HepG2 (cell line): ENCODE data around the gene SPNS2. TPM values are rescaled to one million over a fixed set of nuclear protein-coding genes. Genes with fewer than 3 reads are reported as not detected.

Experiments
- CBX5 ChIP-seq: sonication (generic); formaldehyde crosslinking; IDR thresholded peaks from 2 replicates; pipeline ENCODE4 v1.4.0; 2020; ENCODE audit warnings: missing genetic modification reagents, borderline replicate concordance
- ESRRA ChIP-seq: sonication (generic); formaldehyde crosslinking; IDR thresholded peaks from 2 replicates; pipeline ENCODE4 v1.5.1; 2020; ENCODE audit warnings: mild to moderate bottlenecking, low read depth, missing genetic modification reagents
- FLYWCH1 ChIP-seq: sonication (generic); formaldehyde crosslinking; IDR thresholded peaks from 2 replicates; pipeline ENCODE4 v1.8.1; 2023; ENCODE audit warnings: mild to moderate bottlenecking, missing genetic modification reagents
- FOSL1 ChIP-seq: sonication (generic); formaldehyde crosslinking; IDR thresholded peaks from 2 replicates; pipeline ENCODE4 v1.9.0; 2021; ENCODE audit warnings: missing genetic modification reagents, borderline replicate concordance
- HOXA3 ChIP-seq: sonication (generic); formaldehyde crosslinking; IDR thresholded peaks from 2 replicates; pipeline ENCODE4 v1.5.0; 2020; ENCODE audit warnings: missing genetic modification reagents
- IRF1 ChIP-seq: sonication (generic); formaldehyde crosslinking; IDR thresholded peaks from 2 replicates; pipeline ENCODE4 v1.4.0; 2020; ENCODE audit warnings: low read depth, mild to moderate bottlenecking, missing genetic modification reagents
- KDM5A ChIP-seq: fragments of 200-600 bp; sonication (generic); IDR thresholded peaks from 2 replicates; pipeline ENCODE4 v1.7.0; 2018; ENCODE audit warnings: antibody characterized with exemption, mild to moderate bottlenecking, low read length, borderline replicate concordance
- NR2C2 ChIP-seq: sonication (generic); formaldehyde crosslinking; IDR thresholded peaks from 2 replicates; pipeline ENCODE4 v1.4.0; 2020; ENCODE audit warnings: missing genetic modification reagents, mild to moderate bottlenecking, moderate library complexity, borderline replicate concordance
- POLR2A ChIP-seq, 2 experiments: IDR thresholded peaks; 2 replicates each; pipeline ENCODE4 v1.6.1; 2011; ENCODE audit warnings: low read depth in 2 of 2, low read length in 2 of 2, mild to moderate bottlenecking in 1 of 2, moderate library complexity in 1 of 2; ENCODE audit not compliant: insufficient read depth in 1 of 2
- ZFP1 ChIP-seq: IDR thresholded peaks from 2 replicates; pipeline ENCODE4 v1.6.1; 2016
- ZFP90 ChIP-seq: sonication (generic); formaldehyde crosslinking; IDR thresholded peaks from 2 replicates; pipeline ENCODE4 v1.8.0; 2022; ENCODE audit warnings: missing genetic modification reagents, mild to moderate bottlenecking, inconsistent platforms, borderline replicate concordance
- ZNF180 ChIP-seq: sonication (generic); formaldehyde crosslinking; IDR thresholded peaks from 2 replicates; pipeline ENCODE4 v1.4.0; 2020; ENCODE audit warnings: low read depth, missing genetic modification reagents, borderline replicate concordance
- ZNF232 ChIP-seq: sonication (generic); formaldehyde crosslinking; IDR thresholded peaks from 2 replicates; pipeline ENCODE4 v1.4.0; 2020; ENCODE audit warnings: missing genetic modification reagents, borderline replicate concordance
- ZNF280D ChIP-seq: sonication (generic); formaldehyde crosslinking; IDR thresholded peaks from 2 replicates; pipeline ENCODE4 v1.5.1; 2020; ENCODE audit warnings: mild to moderate bottlenecking, missing genetic modification reagents
- ZNF30 ChIP-seq: sonication (generic); formaldehyde crosslinking; IDR thresholded peaks from 2 replicates; pipeline ENCODE4 v1.5.0; 2020; ENCODE audit warnings: mild to moderate bottlenecking, missing genetic modification reagents
- ZNF430 ChIP-seq: sonication (generic); formaldehyde crosslinking; IDR thresholded peaks from 2 replicates; pipeline ENCODE4 v1.9.0; 2021; ENCODE audit warnings: mild to moderate bottlenecking, missing genetic modification reagents
- ZNF431 ChIP-seq: sonication (generic); formaldehyde crosslinking; IDR thresholded peaks from 2 replicates; pipeline ENCODE4 v1.9.0; 2022; ENCODE audit warnings: missing genetic modification reagents, low read depth, mild to moderate bottlenecking, borderline replicate concordance
- ZNF598 ChIP-seq: sonication (generic); formaldehyde crosslinking; IDR thresholded peaks from 2 replicates; pipeline ENCODE4 v1.5.1; 2020; ENCODE audit warnings: mild to moderate bottlenecking, missing genetic modification reagents, borderline replicate concordance
- ZNF678 ChIP-seq: sonication (generic); formaldehyde crosslinking; IDR thresholded peaks from 2 replicates; pipeline ENCODE4 v1.4.0; 2020; ENCODE audit warnings: mild to moderate bottlenecking, missing genetic modification reagents
- ZNF839 ChIP-seq: sonication (generic); formaldehyde crosslinking; IDR thresholded peaks from 2 replicates; pipeline ENCODE4 v1.4.0; 2020; ENCODE audit warnings: missing genetic modification reagents, mild to moderate bottlenecking, borderline replicate concordance
- polyA plus RNA-seq, 8 experiments: library from polyadenylated mRNA; depleted of rRNA in 3 of 8; stranded (reverse) in 7 of 8; unstranded in 1 of 8; fragments of >200 nt; fragmentation: Illumina TruSeq in 4 of 8; extraction: Trizol in 4 of 8; gene quantifications; 2 replicates each; pipeline versions ENCODE4 v1.2.1 to v1.2.3, GENCODE V29; 2011 to 2016; ENCODE audit warnings: low read depth in 4 of 8, missing spikeins in 1 of 8, mixed read lengths in 1 of 8; ENCODE audit not compliant: insufficient read depth in 1 of 8
- total RNA-seq, 5 experiments: library from RNA; depleted of rRNA; stranded (reverse); fragments of >200 nt; fragmentation: Illumina TruSeq; extraction: Trizol; gene quantifications; 2 replicates each; pipeline ENCODE4 v1.2.3, GENCODE V29; 2016; ENCODE audit warnings: low read depth in 1 of 5
- TF ChIP-seq, protein P1 (sequence below): fragments of 450-650 bp; IDR thresholded peaks from 2 replicates; pipeline ENCODE4 v1.6.1; 2016
- TF ChIP-seq, protein P2 (sequence below): sonication (generic); formaldehyde crosslinking; IDR thresholded peaks from 2 replicates; pipeline ENCODE4 v1.4.0; 2020; ENCODE audit warnings: missing genetic modification reagents

The SPNS2 gene
- total and polyA plus RNA-seq, 2 of the 13 experiments (the other 11 are each of a cell fraction or from before 2014, with no cell fraction given): 0.01 TPM; not detected in 1

DNA sequence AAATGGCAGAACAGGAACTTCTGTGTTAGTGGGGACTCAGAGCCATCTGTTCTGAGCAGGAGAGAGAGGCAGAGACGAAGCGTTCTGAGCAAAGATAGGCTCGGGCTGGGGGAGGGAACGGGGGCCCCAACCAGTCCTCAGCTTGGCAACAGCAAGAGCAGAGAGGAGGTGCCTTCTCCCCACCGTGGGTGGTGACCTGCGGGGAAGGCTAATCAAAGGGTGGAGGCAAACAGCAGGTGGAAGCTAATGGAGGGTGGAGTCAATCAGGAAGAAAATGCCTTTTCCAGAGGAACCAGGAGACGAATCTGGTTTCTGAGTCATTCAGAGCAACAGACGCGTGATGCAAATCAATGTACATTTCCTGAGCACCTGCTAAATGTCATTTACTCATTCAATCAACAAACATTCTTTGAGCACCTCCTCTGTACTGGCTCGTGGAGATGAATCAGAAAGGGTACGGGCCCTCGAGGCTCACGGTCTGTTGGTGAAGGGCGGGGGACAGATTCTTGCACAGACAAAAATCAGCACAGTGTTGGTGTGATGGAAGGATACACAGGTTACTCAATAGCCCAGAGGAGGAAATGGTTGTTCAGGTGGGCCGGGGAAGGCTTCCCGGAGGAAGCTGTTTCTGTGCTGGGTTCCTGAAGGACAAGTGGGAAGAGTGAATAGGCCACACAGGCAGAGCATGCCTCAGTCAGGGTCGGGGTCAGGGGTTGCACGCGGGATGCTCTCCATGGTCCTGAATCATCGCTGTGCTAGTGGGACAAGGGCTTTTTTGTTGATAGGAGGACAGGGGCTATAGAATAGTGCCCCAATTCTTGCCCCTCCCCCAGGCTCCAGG lies 5.7 kb upstream of the SPNS2 start (continued):
- TF ChIP-seq ZNF678 (CRISPR knock-in tag) (no peak), ZNF430 (CRISPR knock-in tag) (peak; percentile 90), KDM5A (no peak), ZNF30 (CRISPR knock-in tag) (no peak), CBX5 (CRISPR knock-in tag) (no peak), ESRRA (0 out of 2 replicates have a peak, but pooled peaks have one; percentile 50), ZFP90 (no peak), ZNF280D (CRISPR knock-in tag) (no peak), ZNF431 (peak; percentile 94), IRF1 (CRISPR knock-in tag) (no peak), FLYWCH1 (no peak), POLR2A (IDR thresholded peaks at IDR 0.05; ENCODE audit: insufficient read depth in 1 of 2, low read depth in 2 of 2, low read length in 2 of 2) (no peak), ZNF839 (CRISPR knock-in tag) (no peak), ZNF232 (CRISPR knock-in tag) (peak; percentile 98), ZNF180 (CRISPR knock-in tag) (no peak), HOXA3 (CRISPR knock-in tag) (peak; percentile 66; the same call in 1 of the 2 replicates), FOSL1 (CRISPR knock-in tag) (no peak), NR2C2 (peak; percentile 93), ZFP1 (CRISPR knock-in tag) (no peak), ZNF598 (CRISPR knock-in tag) (no peak)
- TF ChIP-seq, protein P1, sequence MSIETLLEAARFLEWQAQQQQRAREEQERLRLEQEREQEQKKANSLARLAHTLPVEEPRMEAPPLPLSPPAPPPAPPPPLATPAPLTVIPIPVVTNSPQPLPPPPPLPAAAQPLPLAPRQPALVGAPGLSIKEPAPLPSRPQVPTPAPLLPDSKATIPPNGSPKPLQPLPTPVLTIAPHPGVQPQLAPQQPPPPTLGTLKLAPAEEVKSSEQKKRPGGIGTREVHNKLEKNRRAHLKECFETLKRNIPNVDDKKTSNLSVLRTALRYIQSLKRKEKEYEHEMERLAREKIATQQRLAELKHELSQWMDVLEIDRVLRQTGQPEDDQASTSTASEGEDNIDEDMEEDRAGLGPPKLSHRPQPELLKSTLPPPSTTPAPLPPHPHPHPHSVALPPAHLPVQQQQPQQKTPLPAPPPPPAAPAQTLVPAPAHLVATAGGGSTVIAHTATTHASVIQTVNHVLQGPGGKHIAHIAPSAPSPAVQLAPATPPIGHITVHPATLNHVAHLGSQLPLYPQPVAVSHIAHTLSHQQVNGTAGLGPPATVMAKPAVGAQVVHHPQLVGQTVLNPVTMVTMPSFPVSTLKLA: peak; percentile 19; the same call in 1 of the 2 replicates
- TF ChIP-seq, protein P2, sequence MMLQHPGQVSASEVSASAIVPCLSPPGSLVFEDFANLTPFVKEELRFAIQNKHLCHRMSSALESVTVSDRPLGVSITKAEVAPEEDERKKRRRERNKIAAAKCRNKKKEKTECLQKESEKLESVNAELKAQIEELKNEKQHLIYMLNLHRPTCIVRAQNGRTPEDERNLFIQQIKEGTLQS (CRISPR knock-in tag): peak; percentile 67; the same call in 1 of the 2 replicates
